Right atrium auricular region (tissue), 2 donors: ENCODE data around the gene ADGRD1. TPM values are rescaled to one million over a fixed set of nuclear protein-coding genes. Genes with fewer than 3 reads are reported as not detected.

ENCODE experiments used
- DNase-seq: peaks from one replicate; pipeline ENCODE4 v3.0.0-alpha.2; 2019; ENCODE audit warnings: low spot score
- H3K27ac ChIP-seq, 2 donors: fragments of 200-600 bp; sonication (generic); 1 replicate in 1 of 2; 2 replicates in 1 of 2; pipeline ENCODE4 v1.5.1; 2016 to 2019
- H3K27me3 ChIP-seq, 2 donors: fragments of 200-600 bp; sonication (generic); one replicate each; pipeline versions ENCODE4 v1.5.1 to v1.6.0; 2017 to 2019
- H3K36me3 ChIP-seq: fragments of 200-600 bp; sonication (generic); one replicate; pipeline ENCODE4 v1.5.1; 2016
- H3K4me1 ChIP-seq, 2 donors: fragments of 200-600 bp; sonication (generic); one replicate each; pipeline versions ENCODE4 v1.5.1 to v1.6.0; 2017 to 2019
- H3K4me3 ChIP-seq, 2 donors: fragments of 200-600 bp; sonication (generic); 1 replicate in 1 of 2; 2 replicates in 1 of 2; pipeline ENCODE4 v1.5.1; 2017 to 2019; ENCODE audit warnings: mild to moderate bottlenecking in 1 of 2, moderate library complexity in 1 of 2
- H3K9me3 ChIP-seq, 2 donors: fragments of 200-600 bp; sonication (generic); one replicate each; pipeline ENCODE4 v1.5.1; 2019
- CTCF ChIP-seq, 2 donors: fragments of 200-600 bp; sonication (generic); IDR thresholded peaks; one replicate each; pipeline ENCODE4 v1.5.1; 2019; ENCODE audit warnings: antibody characterized with exemption in 2 of 2
- total RNA-seq, 2 donors: library from RNA; depleted of rRNA; stranded (reverse); fragments of >200 nt; gene quantifications; one replicate each; pipeline ENCODE4 v1.1.0, GENCODE V29; 2016

ADGRD1 gene
- total RNA-seq, 2 donors from 2014 or later = 120 to 168 TPM

GRCh38 chr12:131025939-131026702 lies 72.4 kb downstream of the ADGRD1 start:
- no peaks in the 10 kb centered on the region for H3K27me3 ChIP-seq
- peaks cover 0 to 24% of the 10 kb centered on the region in 2 donors for H3K4me1 ChIP-seq
- H3K27ac ChIP-seq = peak overlapping the region; percentile 62 to 73
- no peak for DNase-seq
- no peaks in the 10 kb centered on the region for H3K9me3 ChIP-seq
- H3K36me3 ChIP-seq = peaks cover 64% of the 10 kb centered on the region
- no peak for TF ChIP-seq CTCF (IDR thresholded peaks at IDR 0.05)
- H3K4me3 ChIP-seq = no peak overlapping the region

- Histone ChIP-seq H3K9me3 (no peaks in the 10 kb centered on the region), H3K27me3 (no peaks in the 10 kb centered on the region), H3K4me1 (peaks cover 0 to 30% of the 10 kb centered on the region in 2 donors), H3K4me3 (no peak overlapping the region), H3K27ac (peak overlapping the region; percentile 62 to 73), H3K36me3 (peaks cover 64% of the 10 kb centered on the region)
- no peak for DNase-seq
- no peak for TF ChIP-seq CTCF (IDR thresholded peaks at IDR 0.05)
Observed at GRCh38 chr12:131026754-131027153, 73.0 kb downstream of the ADGRD1 start.

GRCh38 chr12:131027264-131027663 lies 73.6 kb downstream of the ADGRD1 start:
- no peak for TF ChIP-seq CTCF (IDR thresholded peaks at IDR 0.05)
- no peak overlapping the region for H3K4me3 ChIP-seq
- peak overlapping the region; percentile 82 to 85 for H3K27ac ChIP-seq
- no peaks in the 10 kb centered on the region for H3K27me3 ChIP-seq
- peaks cover 63% of the 10 kb centered on the region for H3K36me3 ChIP-seq
- no peaks in the 10 kb centered on the region for H3K9me3 ChIP-seq
- no peak for DNase-seq
- H3K4me1 ChIP-seq = peaks cover 0 to 35% of the 10 kb centered on the region in 2 donors

- no peak for DNase-seq
- no peak overlapping the region for H3K4me3 ChIP-seq
- no peak for TF ChIP-seq CTCF (IDR thresholded peaks at IDR 0.05)
- H3K27me3 ChIP-seq = no peaks in the 10 kb centered on the region
- H3K9me3 ChIP-seq = no peaks in the 10 kb centered on the region
- H3K4me1 ChIP-seq = peaks cover 0 to 35% of the 10 kb centered on the region in 2 donors
- peaks cover 56% of the 10 kb centered on the region for H3K36me3 ChIP-seq
- peak overlapping the region; percentile 82 to 85 for H3K27ac ChIP-seq
Observed at GRCh38 chr12:131027876-131028586, 74.3 kb downstream of the ADGRD1 start.

GRCh38 chr12:131028587-131029338 lies 75.1 kb downstream of the ADGRD1 start:
- peak overlapping the region; percentile 82 to 85 for H3K27ac ChIP-seq
- DNase-seq = no peak
- H3K4me3 ChIP-seq = no peak overlapping the region

More at GRCh38 chr12:131028587-131029338, 75.1 kb downstream of the ADGRD1 start:
- TF ChIP-seq CTCF (IDR thresholded peaks at IDR 0.05) = no peak
- Histone ChIP-seq H3K4me1 (peaks cover 0 to 35% of the 10 kb centered on the region in 2 donors), H3K36me3 (peaks cover 49% of the 10 kb centered on the region), H3K9me3 (no peaks in the 10 kb centered on the region), H3K27me3 (no peaks in the 10 kb centered on the region)
